ENCODE measurements around the gene ETV4. TPM values are rescaled to one million over a fixed set of nuclear protein-coding genes. Genes with fewer than 3 reads are reported as not detected.

The ETV4 gene
- total RNA-seq, 4 donors from 2014 or later, result 5.6 to 7.1 (median 6.3) TPM

- H3K9me3 ChIP-seq, result no peaks in the 10 kb centered on the region
- H3K4me1 ChIP-seq, result peaks cover 20% of the 10 kb centered on the region
- no peaks in the 10 kb centered on the region for H3K27me3 ChIP-seq
- WGBS, result 87% methylated on average over 5 of the region's 5 CpGs
- H3K27ac ChIP-seq, result no peak overlapping the region
- TF ChIP-seq POLR2AphosphoS5 (IDR thresholded peaks at IDR 0.05) (no peak), POLR2A (IDR thresholded peaks at IDR 0.05) (no peak), EP300 (IDR thresholded peaks at IDR 0.05) (no peak), CTCF (IDR thresholded peaks at IDR 0.05) (no peak)
- H3K4me3 ChIP-seq, result no peak overlapping the region
- no peak for DNase-seq (ENCODE audit: low spot score in 2 of 2)
- H3K36me3 ChIP-seq, result no peaks in the 10 kb centered on the region
These were observed 12.6 kb upstream of the ETV4 start for GRCh38 chr17:43558805-43559160.

- peak; percentile 77 to 85 for DNase-seq (ENCODE audit: low spot score in 2 of 2)
- H3K4me1 ChIP-seq, result peaks cover 9% of the 10 kb centered on the region
- no peaks in the 10 kb centered on the region for H3K36me3 ChIP-seq
- H3K27me3 ChIP-seq, result no peaks in the 10 kb centered on the region
- no peak overlapping the region for H3K4me3 ChIP-seq
- H3K9me3 ChIP-seq, result no peaks in the 10 kb centered on the region
- 18% methylated on average over 5 of the region's 5 CpGs for WGBS
- H3K27ac ChIP-seq, result no peak overlapping the region
- TF ChIP-seq POLR2AphosphoS5 (IDR thresholded peaks at IDR 0.05) (no peak), CTCF (IDR thresholded peaks at IDR 0.05) (no peak), POLR2A (IDR thresholded peaks at IDR 0.05) (no peak), EP300 (IDR thresholded peaks at IDR 0.05) (no peak)
These were observed 10.2 kb upstream of the ETV4 start for GRCh38 chr17:43556292-43556691.

GRCh38 chr17:43554857-43555256, 8.7 kb upstream of the ETV4 start:
- 91% methylated on average over 6 of the region's 6 CpGs for WGBS
- TF ChIP-seq POLR2AphosphoS5 (IDR thresholded peaks at IDR 0.05) (no peak), POLR2A (IDR thresholded peaks at IDR 0.05) (no peak), CTCF (IDR thresholded peaks at IDR 0.05) (no peak), EP300 (IDR thresholded peaks at IDR 0.05) (no peak)
- Histone ChIP-seq H3K27me3 (no peaks in the 10 kb centered on the region), H3K27ac (no peak overlapping the region), H3K4me3 (no peak overlapping the region), H3K9me3 (no peaks in the 10 kb centered on the region), H3K4me1 (peaks cover 10% of the 10 kb centered on the region), H3K36me3 (no peaks in the 10 kb centered on the region)
- no peak for DNase-seq (ENCODE audit: low spot score in 2 of 2)

- 40% methylated on average over 2 of the region's 2 CpGs for WGBS
- no peak for DNase-seq (ENCODE audit: low spot score in 2 of 2)
- Histone ChIP-seq H3K27ac (no peak overlapping the region), H3K4me1 (peaks cover 20% of the 10 kb centered on the region), H3K4me3 (no peak overlapping the region), H3K9me3 (no peaks in the 10 kb centered on the region), H3K27me3 (no peaks in the 10 kb centered on the region), H3K36me3 (no peaks in the 10 kb centered on the region)
- TF ChIP-seq POLR2A (IDR thresholded peaks at IDR 0.05) (no peak), CTCF (IDR thresholded peaks at IDR 0.05) (no peak), EP300 (IDR thresholded peaks at IDR 0.05) (no peak), POLR2AphosphoS5 (IDR thresholded peaks at IDR 0.05) (no peak)
These were observed 7.4 kb upstream of the ETV4 start for GRCh38 chr17:43553573-43553972.

- H3K4me3 ChIP-seq, result no peak overlapping the region
- H3K27ac ChIP-seq, result no peak overlapping the region
- WGBS, result 66% methylated on average over 8 of the region's 8 CpGs
- H3K9me3 ChIP-seq, result no peaks in the 10 kb centered on the region
- no peaks in the 10 kb centered on the region for H3K36me3 ChIP-seq
- TF ChIP-seq CTCF (IDR thresholded peaks at IDR 0.05) (no peak), EP300 (IDR thresholded peaks at IDR 0.05) (no peak), POLR2AphosphoS5 (IDR thresholded peaks at IDR 0.05) (no peak), POLR2A (IDR thresholded peaks at IDR 0.05) (no peak)
- H3K27me3 ChIP-seq, result no peaks in the 10 kb centered on the region
- DNase-seq (ENCODE audit: low spot score in 2 of 2), result no peak
- H3K4me1 ChIP-seq, result peaks cover 30% of the 10 kb centered on the region
These were observed 6.2 kb upstream of the ETV4 start for GRCh38 chr17:43552229-43552837.
